ENCODE data around the gene TMEM150B.
A peak's percentile ranks its signal among the peaks of the same experiment; 100 is the strongest.

TMEM150B gene

DNA sequence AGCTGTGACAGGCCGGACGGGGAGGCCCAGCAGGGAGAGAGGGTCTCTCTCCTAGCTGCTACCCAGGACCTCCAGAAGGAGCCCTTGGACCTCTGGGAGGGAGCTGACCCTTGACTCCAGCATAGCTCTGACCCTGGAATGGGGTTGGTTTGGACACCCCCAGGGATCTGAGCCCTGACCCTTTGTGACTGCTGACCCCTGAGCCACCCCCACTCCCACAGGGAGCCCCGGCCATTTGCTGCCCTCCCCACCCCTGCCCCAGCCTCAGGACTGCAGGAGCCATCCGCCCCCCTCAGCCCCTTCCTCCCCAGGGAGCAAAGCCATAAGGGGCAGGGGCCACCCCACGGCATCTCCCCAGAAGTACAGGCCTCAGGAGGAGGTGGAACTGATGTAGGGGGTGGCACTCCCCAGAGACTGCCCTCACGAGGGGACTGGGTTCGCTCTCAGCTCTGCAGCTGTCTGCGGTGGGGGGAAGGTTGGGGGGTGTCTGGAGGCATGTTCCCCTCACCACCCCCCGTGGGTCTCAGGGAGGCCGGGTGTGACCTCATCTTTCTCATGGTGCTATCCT lies 22.4 kb upstream of the TMEM150B start:
- TF ChIP-seq, protein P1, sequence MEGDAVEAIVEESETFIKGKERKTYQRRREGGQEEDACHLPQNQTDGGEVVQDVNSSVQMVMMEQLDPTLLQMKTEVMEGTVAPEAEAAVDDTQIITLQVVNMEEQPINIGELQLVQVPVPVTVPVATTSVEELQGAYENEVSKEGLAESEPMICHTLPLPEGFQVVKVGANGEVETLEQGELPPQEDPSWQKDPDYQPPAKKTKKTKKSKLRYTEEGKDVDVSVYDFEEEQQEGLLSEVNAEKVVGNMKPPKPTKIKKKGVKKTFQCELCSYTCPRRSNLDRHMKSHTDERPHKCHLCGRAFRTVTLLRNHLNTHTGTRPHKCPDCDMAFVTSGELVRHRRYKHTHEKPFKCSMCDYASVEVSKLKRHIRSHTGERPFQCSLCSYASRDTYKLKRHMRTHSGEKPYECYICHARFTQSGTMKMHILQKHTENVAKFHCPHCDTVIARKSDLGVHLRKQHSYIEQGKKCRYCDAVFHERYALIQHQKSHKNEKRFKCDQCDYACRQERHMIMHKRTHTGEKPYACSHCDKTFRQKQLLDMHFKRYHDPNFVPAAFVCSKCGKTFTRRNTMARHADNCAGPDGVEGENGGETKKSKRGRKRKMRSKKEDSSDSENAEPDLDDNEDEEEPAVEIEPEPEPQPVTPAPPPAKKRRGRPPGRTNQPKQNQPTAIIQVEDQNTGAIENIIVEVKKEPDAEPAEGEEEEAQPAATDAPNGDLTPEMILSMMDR (IDR thresholded peaks at IDR 0.05; ENCODE audit: low read depth, low read length), result no peak
- DNase-seq (ENCODE audit: low read depth in 2 of 2), result no peak
- no peak overlapping the region for H3K4me3 ChIP-seq (replicated peaks in 1 of 2; ENCODE audit: low read depth in 2 of 2, low read length in 2 of 2)

DNA sequence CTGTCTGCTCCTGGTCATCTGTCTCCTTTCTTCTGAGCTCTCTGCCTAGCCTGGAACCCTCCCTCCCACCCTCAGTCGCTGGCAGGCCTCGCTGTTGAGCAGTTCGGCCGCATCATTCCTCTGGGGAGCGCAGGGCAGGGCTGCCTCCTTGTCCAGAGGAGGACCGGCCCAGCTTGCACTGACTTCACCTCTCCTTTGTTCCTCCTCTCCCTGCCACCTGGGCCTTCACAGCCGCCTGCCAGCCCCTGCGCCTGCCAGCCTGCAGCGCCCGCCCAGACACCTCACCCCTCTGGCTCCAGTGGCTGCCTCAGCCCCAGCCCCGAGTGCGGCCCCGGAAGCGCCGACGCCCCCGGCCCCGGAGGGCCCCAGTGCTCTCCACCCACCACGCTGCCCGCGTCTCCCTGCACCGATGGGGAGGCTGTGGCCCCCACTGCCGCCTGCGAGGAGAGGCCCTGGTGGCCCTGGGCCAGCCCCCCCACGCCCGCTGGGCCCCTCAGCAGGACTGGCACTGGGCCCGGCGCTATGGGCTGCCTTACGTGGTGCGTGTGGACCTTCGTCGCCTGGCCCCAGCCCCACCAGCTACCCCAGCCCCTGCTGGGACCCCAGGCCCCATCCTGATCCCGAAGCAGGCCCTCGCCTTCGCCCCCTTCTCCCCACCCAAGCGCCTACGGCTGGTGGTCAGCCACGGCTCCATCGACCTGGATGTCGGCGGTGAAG lies 21.7 kb upstream of the TMEM150B start:
- DNase-seq (ENCODE audit: low read depth in 2 of 2), result no peak
- TF ChIP-seq, protein P1 (IDR thresholded peaks at IDR 0.05; ENCODE audit: low read depth, low read length), result no peak
- H3K4me3 ChIP-seq (replicated peaks in 1 of 2; ENCODE audit: low read depth in 2 of 2, low read length in 2 of 2), result no peak overlapping the region

- DNase-seq (ENCODE audit: low read depth in 2 of 2), result peak in 1 of 2 donors; percentile 51
- TF ChIP-seq, protein P1 (IDR thresholded peaks at IDR 0.05; ENCODE audit: low read depth, low read length), result no peak
- H3K4me3 ChIP-seq (replicated peaks in 1 of 2; ENCODE audit: low read depth in 2 of 2, low read length in 2 of 2), result no peak overlapping the region
Observed at GRCh38 chr19:55345818-55346724, 20.9 kb upstream of the TMEM150B start.

GRCh38 chr19:55345101-55345817 lies 20.1 kb upstream of the TMEM150B start:
- TF ChIP-seq, protein P1 (IDR thresholded peaks at IDR 0.05; ENCODE audit: low read depth, low read length), result no peak
- no peak overlapping the region for H3K4me3 ChIP-seq (replicated peaks in 1 of 2; ENCODE audit: low read depth in 2 of 2, low read length in 2 of 2)
- no peak for DNase-seq (ENCODE audit: low read depth in 2 of 2)

DNA sequence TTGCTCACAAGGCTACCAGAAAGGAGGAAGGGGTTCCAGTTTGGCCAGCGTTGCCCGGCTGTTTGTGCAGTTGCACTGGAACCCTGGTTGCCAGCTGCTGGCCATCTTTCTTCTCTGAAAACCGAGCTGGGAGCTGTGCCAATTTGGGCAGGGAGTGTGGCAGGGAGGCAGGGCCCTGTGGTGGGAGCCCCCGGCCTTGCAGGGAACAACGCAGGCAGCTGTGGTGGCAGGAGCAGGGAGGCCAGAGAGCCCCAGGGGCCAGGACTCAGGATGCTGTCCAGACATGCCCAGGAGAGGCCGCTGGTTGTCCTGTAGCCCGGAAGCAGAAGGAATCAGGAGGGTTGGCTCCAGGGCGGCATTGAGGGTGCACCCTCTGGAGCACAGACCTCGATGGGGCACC lies 19.3 kb upstream of the TMEM150B start:
- no peak for DNase-seq (ENCODE audit: low read depth in 2 of 2)
- TF ChIP-seq, protein P1 (IDR thresholded peaks at IDR 0.05; ENCODE audit: low read depth, low read length), result no peak
- no peak overlapping the region for H3K4me3 ChIP-seq (replicated peaks in 1 of 2; ENCODE audit: low read depth in 2 of 2, low read length in 2 of 2)
